DMS153 (cell line): ENCODE data around the gene CUX1.

Experiments
- DNase-seq: peaks from one replicate; lab custom pipeline; 2025; lab: John Stamatoyannopoulos, UW

CUX1 gene

DNA sequence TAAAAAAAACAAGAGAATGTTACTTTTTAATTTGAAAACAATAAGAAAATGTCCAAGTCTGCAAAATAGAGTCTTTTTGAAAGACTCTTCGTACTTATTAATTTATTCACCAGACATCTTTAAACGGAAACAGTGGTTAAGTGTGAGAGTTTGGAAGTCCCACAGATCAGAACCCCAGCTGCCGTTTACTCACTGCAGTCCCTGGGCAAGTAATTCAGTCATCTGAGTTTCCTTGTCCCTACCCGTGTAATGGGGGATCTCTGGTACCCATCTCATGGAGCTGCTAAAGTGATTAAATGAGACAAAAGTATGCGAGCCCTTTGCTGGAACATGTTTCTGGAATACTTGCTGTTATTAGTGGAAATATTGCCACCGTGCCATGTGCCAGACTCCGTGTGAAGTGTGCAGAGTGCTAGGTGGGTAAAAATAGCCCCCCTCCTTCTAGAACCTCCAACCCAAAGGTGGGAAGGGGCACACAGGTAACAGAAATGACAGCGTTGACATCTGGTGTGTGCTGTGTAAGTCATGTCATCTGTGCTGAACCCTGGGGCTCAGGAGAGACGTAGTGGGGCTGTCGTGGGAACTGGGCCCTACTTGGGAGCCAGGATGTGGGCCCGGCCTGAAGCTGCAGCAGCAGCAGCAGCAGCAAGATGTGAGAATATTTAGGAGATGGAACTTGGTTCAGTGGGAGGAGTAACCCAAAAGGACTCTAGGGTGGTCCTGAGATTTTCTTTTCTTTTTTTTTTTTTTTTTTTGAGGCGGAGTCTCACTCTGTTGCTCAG is 140.5 kb downstream of the CUX1 start:
- DNase-seq: no peak

DNA sequence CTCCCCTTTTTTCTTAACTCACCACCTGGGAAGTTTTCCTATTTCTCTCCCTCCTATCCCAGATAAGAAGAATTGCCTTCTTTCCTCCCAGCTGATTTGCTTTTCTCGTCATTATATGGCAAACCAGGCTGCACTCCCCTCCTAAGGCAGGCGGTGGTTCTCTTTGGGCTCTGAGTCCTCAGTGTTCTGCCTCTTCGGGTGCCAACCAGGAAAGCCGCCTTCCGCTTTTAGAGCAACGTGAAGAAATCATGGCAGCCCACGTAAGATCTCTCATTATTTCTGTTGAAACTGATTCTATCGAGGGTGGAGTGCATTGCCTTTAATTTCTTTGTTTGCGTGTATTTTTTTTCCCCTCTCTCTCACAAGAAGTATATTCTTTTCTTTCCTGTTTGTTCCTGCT is 141.9 kb downstream of the CUX1 start:
- no peak for DNase-seq

DNA sequence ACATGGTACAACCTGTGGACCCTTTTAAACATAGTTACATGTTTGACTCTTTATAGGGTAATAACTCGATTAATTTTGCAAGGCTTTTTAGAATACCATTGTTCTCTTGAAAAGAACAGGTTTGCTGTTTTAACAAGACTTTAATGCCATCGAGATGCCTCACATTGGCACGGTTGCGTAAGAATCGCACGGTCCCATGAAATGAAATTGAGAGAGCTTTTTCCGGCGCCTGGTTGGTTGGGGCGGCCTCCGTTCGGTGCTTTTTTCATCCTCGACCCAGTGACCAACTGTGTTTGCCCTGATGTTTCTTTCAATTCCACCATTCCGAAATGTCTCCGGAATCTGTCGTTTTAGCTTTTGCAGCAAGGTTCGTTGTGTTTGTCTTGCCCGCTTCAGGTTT is 142.4 kb downstream of the CUX1 start:
- no peak for DNase-seq

DNA sequence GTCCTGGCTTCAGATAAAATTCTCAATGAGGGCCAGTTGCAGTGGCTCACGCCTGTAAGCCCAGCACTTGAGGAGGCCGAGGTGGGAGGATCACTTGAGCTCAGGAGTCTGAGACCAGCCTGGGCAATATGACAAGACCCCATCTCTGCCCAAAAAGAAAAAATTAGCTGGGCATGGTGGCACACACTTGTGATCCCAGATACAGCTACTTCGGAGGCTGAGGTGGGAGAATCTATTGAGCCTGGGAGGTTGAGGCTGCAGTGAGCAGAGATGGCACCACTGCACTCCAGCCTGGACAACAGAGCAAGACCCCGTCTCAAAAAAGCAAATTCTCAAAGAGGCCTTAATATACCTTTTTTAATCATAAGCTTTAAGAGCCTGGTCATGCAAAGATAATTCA is 142.9 kb downstream of the CUX1 start:
- DNase-seq: no peak

DNA sequence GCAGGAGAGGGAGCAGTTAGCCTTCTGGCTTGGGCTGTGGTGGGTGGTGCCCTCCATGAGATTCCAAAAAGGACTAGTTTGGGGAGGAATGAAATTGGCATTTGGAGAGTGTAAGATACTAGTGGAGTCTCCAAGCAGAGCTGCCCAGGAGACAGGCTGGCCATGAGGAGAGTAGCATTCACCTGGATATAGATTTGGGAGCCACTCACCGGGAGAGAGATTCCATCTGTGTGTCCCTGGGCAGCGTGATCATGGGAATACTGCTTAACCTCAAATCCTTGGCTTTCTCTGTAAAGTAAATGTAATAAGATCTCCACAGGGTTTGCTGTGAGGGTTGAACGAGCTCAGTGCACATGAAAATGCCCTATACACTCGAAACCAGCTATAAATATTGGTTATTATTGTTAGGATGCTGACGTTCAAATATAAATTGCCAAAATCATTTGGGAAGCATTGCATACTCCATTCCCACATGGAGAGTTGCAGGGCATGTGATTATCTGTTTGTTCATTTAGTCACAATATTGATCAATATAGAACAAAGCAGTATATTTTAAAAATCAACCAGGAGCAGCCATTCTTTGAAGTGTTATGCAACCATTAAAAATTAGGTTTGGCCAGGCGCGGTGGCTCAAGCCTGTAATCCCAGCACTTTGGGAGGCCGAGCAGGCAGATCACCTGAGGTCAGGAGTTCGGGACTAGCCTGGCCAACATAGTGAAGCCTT is 143.7 kb downstream of the CUX1 start:
- DNase-seq: no peak

DNA sequence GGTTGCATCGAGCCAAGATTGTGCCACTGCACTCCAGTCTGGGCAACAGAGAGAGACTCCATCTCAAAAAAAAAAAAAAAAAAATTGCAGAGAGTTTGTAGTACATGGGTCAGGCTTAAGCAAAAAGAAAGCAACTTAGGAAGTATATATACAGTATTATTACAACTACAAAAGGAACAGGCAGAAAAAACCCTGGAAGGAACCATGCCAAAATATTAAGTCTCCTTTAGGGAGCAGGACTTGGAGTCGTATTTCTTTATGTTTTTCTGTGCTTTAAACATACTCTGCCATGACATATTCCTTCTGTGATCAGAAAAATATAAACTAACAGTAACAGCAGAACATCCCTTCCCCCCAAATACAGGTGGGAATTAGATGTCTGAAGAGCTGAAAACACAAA is 144.4 kb downstream of the CUX1 start:
- DNase-seq: no peak

DNA sequence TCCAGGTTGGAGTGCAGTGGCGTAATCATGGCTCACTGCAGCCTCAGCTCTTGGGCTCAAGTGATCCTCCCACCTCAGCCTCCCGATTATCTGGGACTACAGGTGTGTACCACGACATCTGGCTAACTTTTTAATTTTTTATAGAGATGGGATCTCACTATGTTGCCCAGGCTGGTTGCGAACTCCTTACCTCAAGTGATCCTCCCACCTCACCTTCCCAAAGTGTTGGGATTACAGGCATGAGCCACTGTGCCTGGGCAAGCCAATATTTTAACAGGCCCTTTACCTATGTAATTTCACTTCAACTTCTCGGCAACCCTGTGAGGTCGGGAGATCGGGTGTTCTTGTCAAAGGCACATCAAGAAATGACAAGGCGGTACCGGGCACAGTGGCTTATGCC is 146.3 kb downstream of the CUX1 start:
- no peak for DNase-seq

DNA sequence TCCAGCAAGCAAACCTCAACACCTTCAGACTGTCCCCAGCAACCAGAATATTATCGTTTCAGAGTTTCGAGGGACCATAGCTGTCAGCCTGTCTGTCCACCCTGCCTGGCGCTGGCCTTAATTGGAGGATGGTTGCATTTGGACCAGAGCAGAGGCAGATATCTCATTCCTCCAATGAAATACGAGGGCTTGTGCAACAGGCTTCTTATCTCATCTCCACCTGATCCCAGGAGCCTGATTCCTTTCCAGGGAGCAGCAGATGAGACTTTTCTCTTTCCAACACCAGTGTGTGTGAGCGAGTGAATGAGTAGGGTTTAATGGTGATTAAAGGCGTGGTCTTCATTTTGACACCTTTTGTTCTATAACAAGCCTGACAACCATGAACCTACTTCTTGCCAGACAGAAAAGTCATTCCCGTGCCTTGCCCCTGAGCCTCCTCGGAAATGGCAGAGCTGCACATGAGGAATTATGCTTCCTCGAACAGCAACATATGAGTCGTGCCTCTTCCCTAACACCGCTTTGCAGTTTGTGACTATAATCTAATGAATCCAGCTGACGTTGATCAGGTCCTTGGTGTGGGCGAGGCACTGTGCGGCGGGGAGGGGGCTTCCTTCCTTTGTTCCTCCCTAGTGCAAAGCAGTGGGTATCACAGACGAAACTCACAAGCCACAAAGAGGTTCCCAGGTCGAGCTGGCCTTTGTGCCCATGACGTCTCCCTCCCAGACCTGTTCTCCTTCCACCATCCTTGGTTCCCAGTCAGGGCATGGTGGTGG is 147.4 kb downstream of the CUX1 start:
- DNase-seq: no peak

DNA sequence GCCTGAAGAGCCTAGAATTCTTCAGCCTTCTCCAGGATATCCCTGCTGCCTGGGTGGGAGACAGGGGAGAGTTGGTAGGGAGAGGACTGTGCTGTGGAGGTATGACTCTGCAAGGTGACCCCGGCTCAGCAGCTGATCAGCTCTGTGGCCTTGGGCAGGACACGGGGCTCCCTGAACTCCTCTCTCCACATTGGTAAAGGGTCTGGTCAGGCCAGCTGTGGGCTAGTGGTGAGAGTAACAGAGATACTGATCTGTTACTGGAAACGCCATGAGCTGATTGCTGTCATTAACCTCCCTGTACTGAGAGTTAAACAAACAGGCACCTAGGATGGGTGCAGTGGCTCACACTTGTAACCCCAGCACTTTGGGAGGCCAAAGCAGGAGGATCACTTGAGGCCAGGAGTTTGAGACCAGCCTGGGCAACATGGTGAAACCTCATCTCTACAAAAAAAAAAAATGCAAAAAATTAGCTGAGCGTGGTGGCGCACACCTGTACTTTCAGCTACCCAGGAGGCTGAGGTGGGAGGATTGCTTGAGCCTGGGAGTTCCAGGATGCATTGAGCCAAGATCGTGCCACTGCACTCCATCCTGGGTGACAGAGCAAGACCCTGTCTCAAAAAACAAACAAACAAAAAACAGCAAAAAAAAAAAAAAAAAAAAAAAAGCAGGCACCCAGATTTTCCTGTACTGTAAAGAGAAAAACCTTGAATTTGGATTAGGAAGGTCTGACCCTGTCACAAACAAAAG is 151.5 kb downstream of the CUX1 start:
- DNase-seq: no peak

DNA sequence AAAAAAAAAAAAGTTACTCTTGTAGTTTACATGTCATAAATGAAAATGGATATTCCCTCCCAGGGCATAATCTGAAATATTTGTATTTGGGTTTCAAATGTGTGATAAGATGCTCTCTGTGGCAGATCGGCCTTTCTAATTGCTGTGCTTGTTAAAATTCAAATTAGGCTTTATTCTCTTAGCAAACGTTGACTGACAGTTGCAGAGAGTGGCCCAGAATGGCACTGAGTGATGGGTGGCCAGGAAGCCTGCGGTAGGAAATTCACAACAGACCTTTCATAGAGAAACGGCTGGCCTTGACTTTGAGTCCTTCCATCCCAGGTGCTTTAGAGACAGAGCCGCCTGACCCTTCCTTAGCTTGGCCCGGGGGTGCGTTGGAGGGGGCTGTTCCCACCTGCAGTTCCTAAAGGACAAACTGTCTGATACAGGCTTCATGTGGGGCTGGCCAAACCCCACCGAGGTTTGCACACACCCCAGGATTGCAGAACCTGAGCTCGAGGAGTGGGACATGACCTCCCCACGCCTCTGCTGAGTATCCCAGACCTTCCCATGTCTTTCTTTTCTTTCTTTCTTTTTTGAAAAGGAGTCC is 152.7 kb downstream of the CUX1 start:
- DNase-seq: no peak

DNA sequence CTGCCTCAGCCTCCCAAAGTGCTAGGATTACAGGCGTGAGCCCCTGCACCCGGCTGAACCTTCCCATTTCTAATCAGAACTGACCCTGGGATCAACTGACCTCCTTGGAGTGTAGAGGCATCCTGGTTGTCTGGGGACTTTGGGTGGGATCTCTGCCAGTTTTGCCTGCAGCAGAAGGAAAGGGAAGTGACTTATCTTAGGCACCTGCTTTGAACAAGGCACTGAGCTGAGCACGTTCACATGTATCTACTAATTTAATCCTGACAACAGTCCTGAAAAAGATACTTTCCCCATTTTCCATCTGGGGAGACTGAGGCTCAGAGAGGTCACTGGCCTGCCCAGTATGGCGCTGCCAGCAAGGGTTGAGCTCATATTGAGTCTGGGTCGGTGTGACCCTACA is 153.4 kb downstream of the CUX1 start:
- no peak for DNase-seq

DNA sequence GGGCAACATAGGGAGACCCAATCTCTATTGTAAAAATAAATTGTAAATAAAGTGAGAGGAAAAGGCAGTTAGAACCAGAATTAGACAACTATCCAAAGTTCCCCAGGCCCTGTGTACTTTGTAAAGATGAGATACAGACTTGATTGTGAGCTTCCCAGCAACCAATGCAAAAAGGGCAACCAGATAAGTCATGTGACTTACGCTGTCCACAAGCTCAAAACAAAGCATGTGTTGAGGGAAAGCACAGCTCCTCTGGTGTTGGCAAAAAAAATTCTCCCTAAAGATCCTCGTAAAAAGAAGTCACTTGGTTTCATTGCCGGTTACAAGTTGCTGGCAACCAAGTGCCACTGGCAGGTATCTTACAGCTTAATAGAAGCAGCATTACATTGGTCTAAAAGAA is 154.0 kb downstream of the CUX1 start:
- no peak for DNase-seq

DNA sequence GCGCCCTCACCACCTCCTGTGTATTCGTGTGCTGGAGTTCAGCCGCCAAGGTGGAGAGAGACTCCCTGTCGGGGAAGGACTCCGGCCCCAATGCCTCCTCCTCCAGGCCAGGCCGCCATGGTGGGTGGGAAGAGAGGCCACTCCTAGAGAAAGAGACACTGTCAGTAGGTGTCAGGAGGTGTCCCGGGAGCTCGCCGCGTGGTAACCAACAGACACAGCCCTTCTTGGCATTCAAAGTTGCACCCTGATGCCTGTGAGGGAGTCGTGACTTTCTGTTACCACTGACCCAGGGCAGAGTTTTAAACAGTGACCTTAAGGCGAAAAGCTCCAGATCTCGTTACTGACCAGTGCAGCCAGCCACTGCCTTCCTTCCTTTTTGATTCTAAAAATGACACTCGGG is 155.2 kb downstream of the CUX1 start:
- DNase-seq: no peak

DNA sequence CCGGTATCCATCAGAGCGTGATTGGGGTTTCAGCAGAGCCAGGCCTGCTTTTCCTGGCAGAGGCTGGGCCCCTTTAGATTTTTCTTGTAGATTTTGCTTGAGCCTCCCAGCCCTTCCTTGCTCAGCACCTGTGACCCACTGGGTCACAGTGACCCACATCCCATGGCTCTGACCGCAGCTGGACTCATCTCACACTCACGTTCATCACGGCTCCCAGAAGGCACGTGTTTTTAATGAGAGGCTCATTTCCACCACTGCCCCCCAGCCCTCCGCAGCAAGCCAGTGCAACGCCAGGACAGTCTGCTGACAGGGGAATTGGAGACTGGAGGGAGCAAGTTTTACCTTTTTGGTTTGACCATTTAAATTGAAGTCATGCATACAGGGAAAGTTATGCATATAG is 155.7 kb downstream of the CUX1 start:
- no peak for DNase-seq

DNA sequence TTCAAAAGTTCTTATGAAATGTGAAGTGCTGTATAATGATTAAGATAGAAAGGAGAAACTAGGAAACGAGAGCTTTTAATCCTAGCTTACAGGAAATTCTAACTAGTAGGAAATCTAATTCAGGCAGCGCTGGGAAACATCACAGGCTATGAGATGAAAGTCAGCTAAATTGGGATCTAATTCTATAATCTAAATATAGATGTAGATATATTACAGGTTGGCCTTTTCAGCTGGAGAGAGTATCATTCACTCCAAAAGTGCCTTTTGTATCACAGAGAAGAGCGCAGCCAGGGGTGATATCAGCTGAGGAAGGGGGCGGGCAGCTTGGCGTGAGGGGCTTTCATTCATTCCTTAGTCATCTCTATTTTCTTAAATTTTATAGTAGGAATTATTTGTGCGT is 157.0 kb downstream of the CUX1 start:
- no peak for DNase-seq

DNA sequence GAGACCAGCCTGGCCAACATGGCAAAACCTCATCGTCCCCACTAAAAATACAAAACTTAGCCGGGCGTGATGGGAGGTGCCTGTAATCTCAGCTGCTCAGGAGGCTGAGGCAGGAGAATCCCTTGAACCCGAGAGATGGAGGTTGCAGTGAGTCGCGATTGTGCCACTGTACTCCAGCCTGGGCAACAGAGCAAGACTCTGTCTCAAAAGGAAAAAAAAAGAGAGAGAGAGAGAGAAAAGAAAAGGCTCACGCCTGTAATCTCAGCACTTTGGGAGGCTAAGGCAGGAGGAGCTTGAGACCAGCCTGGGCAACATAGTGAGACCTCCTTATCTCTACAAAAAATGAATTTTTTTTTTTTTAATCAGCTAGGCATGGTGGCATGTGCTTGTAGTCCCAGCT is 157.6 kb downstream of the CUX1 start:
- no peak for DNase-seq

DNA sequence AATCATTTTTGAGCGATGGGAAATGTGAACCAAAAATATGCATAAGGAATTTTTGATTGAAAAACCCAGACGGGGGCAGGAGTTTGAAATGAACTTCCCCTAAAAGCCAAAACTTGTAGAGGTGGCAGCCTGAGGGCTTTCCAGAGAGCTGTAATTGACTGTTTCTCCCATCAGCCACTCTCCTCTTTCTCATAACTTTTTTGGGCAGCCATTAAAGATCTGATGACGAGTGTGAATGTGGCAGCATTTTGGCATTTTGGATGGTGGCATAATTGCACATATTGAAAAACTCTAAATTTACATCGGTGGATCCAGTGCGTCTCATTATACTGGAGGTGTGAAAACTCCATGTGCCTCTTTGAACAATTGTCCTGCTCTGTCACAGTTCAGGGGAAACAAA is 159.0 kb downstream of the CUX1 start:
- DNase-seq: no peak

DNA sequence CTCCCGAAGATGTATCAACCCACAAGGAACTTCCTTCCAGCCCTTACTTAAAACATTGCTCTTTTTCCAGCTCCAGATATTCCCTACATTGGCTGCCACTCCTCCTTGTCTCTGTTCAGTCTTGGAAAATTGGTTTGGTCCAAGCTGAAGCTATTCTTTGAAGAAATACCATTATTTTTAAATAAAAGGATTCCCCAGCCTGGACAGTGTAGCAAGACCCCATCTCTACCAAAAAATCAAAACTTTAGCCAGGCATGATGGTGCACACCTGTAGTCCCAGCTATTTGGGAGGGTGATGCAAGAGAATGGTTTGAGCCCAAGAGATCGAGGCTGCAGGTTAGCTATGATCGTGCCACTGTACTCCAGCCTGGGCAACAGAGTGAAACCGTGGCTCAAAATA is 159.8 kb downstream of the CUX1 start:
- DNase-seq: no peak

DNA sequence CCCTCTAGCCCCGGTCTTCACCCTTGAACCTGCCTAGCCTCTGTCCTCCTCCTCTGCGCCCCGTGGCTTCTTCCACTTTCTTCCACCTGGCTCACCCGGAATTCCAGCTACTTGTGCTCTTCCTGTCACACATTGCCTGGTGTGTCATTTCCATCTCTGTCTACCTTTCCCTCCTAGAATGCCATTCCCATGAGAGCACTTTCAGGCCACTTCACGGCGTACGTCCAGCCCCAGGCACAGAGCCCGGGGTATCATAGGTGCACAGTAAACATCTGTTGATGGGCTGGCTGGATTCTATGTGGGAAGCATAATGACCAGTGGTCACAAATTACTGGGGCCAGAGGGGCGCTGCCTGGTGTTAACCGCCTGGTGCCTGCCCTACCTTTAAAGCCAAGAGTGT is 161.3 kb downstream of the CUX1 start:
- peak; percentile 4 for DNase-seq

DNA sequence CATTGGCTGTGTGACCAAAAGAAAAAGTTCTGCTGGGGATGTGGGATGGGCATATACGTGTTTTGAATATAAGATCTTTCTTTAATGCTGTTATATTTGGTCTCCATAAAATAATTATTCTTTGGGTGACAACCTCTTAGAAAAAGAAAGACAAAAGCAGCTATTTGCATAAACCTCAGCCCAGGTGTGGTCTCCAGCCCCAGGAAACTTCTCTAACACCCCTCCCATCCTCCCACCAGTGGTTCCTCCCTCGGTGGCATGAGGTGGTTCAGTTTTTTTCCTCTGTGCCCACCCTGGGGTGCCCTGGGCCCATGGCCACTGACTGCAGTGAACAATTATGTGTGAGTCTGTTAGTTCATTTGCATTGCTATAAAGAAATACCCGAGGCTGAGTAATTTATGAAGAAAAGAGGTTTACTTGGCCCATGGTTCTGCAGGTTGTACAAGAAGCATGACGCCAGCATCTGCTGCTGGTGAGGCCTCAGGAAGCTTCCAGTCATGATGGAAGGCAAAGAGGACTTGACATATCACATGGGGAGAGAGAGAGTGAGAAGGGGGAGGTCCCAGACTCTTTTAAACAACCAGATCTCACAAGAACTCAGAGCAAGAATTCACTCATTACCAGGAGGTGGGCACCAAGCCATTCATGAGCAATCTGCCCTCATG is 165.9 kb downstream of the CUX1 start:
- DNase-seq: no peak

DNA sequence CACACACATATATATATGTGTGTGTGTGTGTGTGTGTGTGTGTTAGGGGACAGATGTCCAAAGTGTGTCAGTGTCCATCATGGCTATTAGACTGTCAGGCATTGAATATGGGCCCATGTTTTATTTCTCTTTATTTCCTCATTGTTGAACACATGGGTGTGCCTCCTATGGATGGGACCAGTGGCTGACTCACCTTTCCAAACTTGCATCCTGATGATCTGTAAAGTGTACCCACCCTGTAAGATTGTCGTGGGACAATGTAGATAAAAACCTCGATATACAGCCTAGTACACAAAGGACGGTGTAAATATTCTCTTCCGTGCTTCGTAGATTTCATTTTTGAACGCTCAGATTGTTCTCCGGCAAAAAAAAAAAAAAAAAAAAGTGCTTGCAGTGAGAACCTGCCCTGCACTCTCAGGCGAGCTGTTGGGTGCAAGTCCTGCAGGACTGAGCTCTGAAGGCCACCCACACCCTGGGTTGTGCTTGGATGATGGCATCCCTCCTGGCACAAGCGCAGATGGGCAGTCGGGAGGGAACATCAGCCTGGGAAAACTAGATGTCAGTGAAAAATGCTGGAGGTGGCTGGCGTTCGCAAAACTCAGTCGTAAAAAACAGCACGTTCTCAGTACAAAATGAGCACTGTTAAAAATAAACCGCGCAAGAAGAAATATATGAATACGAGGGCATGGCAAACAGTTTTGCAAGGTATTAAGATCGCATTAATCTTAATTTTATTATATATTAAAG is 166.9 kb downstream of the CUX1 start:
- DNase-seq: no peak
